Vagina (tissue), 2 donors: Measurements from ENCODE around the gene HGD. TPM values are rescaled to one million over a fixed set of nuclear protein-coding genes. Genes with fewer than 3 reads are reported as not detected.
"Not testable (repeated sequence)": the region's sequence is repeated elsewhere in the genome, so short reads cannot be mapped to it uniquely, and the experiment has no call there.

Source experiments
- DNase-seq, 2 donors: peaks; one replicate each; pipeline ENCODE4 v3.0.0-alpha.2; 2017; ENCODE audit errors: extremely low spot score in 2 of 2
- H3K27ac ChIP-seq: fragments of 200-600 bp; sonication (generic); one replicate; pipeline ENCODE4 v1.5.1; 2019
- H3K27me3 ChIP-seq: fragments of 200-600 bp; sonication (generic); one replicate; pipeline ENCODE4 v1.5.1; 2019
- H3K36me3 ChIP-seq, 2 donors: fragments of 200-600 bp; sonication (generic); one replicate each; pipeline ENCODE4 v1.5.1; 2017 to 2019
- H3K4me1 ChIP-seq: fragments of 200-600 bp; sonication (generic); one replicate; pipeline ENCODE4 v1.5.1; 2019
- H3K4me3 ChIP-seq, 2 donors: fragments of 200-600 bp; sonication (generic); 1 replicate in 1 of 2; 2 replicates in 1 of 2; pipeline ENCODE4 v1.5.1; 2016 to 2019
- H3K9me3 ChIP-seq: fragments of 200-600 bp; sonication (generic); one replicate; pipeline ENCODE4 v1.5.1; 2019
- CTCF ChIP-seq, 3 experiments: fragments of 450-650 bp in 2 of 3; fragments of 200-600 bp in 1 of 3; sonication (generic) in 1 of 3; IDR thresholded peaks; one replicate each; pipeline ENCODE4 v1.5.1; 2017 to 2019; ENCODE audit warnings: antibody characterized with exemption in 3 of 3, mild to moderate bottlenecking in 2 of 3, moderate library complexity in 2 of 3
- POLR2A ChIP-seq, 2 donors: fragments of 450-650 bp; IDR thresholded peaks; one replicate each; pipeline ENCODE4 v1.6.1; 2017; ENCODE audit warnings: antibody characterized with exemption in 2 of 2, mild to moderate bottlenecking in 2 of 2, moderate library complexity in 2 of 2
- POLR2AphosphoS5 ChIP-seq, 2 donors: sonication (generic); formaldehyde crosslinking; IDR thresholded peaks; one replicate each; pipeline ENCODE4 v1.9.0; 2017; ENCODE audit warnings: antibody characterized with exemption in 2 of 2, mild to moderate bottlenecking in 2 of 2, low read depth in 1 of 2; ENCODE audit not compliant: insufficient read depth in 1 of 2
- intact Hi-C: fragments of 100-400 bp; cut with DNase I; formaldehyde crosslinking; loops from one replicate; pipeline ENCODE4 v1.15.1; 2023
- total RNA-seq: library from RNA; depleted of rRNA; stranded (reverse); fragments of >200 nt; gene quantifications from one replicate; pipeline ENCODE4 v1.2.3, GENCODE V29; 2016

HGD gene
- total RNA-seq, 1 donor from 2014 or later = not detected

- TF ChIP-seq POLR2A (IDR thresholded peaks at IDR 0.05) (no peak), CTCF (IDR thresholded peaks at IDR 0.05) (no peak)
- no peaks in the 10 kb centered on the region for H3K27me3 ChIP-seq
- intact Hi-C loops = no loop called here
- H3K4me1 ChIP-seq = no peaks in the 10 kb centered on the region
- no peaks in the 10 kb centered on the region for H3K9me3 ChIP-seq
- no peak overlapping the region for H3K4me3 ChIP-seq
- DNase-seq = no peak
- no peaks in the 10 kb centered on the region for H3K36me3 ChIP-seq
- H3K27ac ChIP-seq = no peak overlapping the region
Observed at GRCh38 chr3:120640231-120640630, 41.8 kb downstream of the HGD start.

GRCh38 chr3:120638820-120639219 lies 43.2 kb downstream of the HGD start:
- DNase-seq, intact Hi-C loops, H3K4me3 ChIP-seq, H3K4me1 ChIP-seq, H3K9me3 ChIP-seq, H3K27me3 ChIP-seq, H3K27ac ChIP-seq, H3K36me3 ChIP-seq: not testable (repeated sequence)

- no peaks in the 10 kb centered on the region for H3K9me3 ChIP-seq
- H3K27me3 ChIP-seq = no peaks in the 10 kb centered on the region
- DNase-seq = no peak
- no peaks in the 10 kb centered on the region for H3K36me3 ChIP-seq
- no peaks in the 10 kb centered on the region for H3K4me1 ChIP-seq
- intact Hi-C loops = no loop called here
- no peak overlapping the region for H3K27ac ChIP-seq
- TF ChIP-seq POLR2AphosphoS5 (IDR thresholded peaks at IDR 0.05; ENCODE audit: insufficient read depth in 1 of 2, low read depth in 1 of 2) = no peak
- H3K4me3 ChIP-seq = no peak overlapping the region
Observed at GRCh38 chr3:120637851-120638559, 44.0 kb downstream of the HGD start.

DNA sequence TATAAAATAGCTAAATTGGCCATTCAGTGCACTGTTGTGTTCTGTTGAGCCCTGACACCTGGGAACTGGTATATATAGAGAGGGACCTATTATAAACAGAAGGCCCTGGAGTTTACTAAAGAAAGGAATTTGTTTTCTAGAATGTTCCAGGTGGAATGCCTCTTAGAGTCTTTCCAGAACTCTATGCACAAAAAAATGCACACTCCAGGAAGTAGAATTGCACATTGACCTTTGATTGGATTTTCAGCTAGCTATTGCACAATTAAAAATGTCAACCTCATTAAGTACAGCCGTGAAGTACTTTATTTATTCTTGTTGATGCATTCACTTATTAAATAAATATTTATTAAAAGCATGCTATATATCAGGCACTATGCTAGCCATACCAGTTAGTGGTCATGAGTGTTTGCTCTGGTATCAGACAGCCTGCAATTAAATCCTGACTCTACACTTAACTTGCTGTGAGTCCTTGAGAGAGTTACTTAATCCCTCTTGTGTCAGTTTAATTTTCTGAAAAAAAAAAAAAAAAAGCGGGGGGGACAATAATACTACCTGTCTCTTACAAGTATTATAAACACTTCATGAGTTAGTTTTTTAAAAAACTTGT lies 45.1 kb downstream of the HGD start:
- no peaks in the 10 kb centered on the region for H3K9me3 ChIP-seq
- H3K27me3 ChIP-seq = no peaks in the 10 kb centered on the region
- H3K4me1 ChIP-seq = no peaks in the 10 kb centered on the region
- no peaks in the 10 kb centered on the region for H3K36me3 ChIP-seq
- H3K27ac ChIP-seq = no peak overlapping the region
- DNase-seq = no peak
- TF ChIP-seq CTCF (IDR thresholded peaks at IDR 0.05) = no peak
- TF ChIP-seq POLR2A (IDR thresholded peaks at IDR 0.05) = no peak
- no peak for TF ChIP-seq POLR2AphosphoS5 (IDR thresholded peaks at IDR 0.05; ENCODE audit: insufficient read depth in 1 of 2, low read depth in 1 of 2)
- no peak overlapping the region for H3K4me3 ChIP-seq
- intact Hi-C loops = no loop called here

- Histone ChIP-seq H3K9me3 (no peaks in the 10 kb centered on the region), H3K4me3 (no peak overlapping the region), H3K27ac (no peak overlapping the region), H3K36me3 (no peaks in the 10 kb centered on the region), H3K4me1 (no peaks in the 10 kb centered on the region), H3K27me3 (no peaks in the 10 kb centered on the region)
- DNase-seq = no peak
- no peak for TF ChIP-seq POLR2A (IDR thresholded peaks at IDR 0.05)
- no peak for TF ChIP-seq CTCF (IDR thresholded peaks at IDR 0.05)
- no peak for TF ChIP-seq POLR2AphosphoS5 (IDR thresholded peaks at IDR 0.05; ENCODE audit: insufficient read depth in 1 of 2, low read depth in 1 of 2)
- intact Hi-C loops = no loop called here
Observed at GRCh38 chr3:120634539-120634938, 47.5 kb downstream of the HGD start.

DNA sequence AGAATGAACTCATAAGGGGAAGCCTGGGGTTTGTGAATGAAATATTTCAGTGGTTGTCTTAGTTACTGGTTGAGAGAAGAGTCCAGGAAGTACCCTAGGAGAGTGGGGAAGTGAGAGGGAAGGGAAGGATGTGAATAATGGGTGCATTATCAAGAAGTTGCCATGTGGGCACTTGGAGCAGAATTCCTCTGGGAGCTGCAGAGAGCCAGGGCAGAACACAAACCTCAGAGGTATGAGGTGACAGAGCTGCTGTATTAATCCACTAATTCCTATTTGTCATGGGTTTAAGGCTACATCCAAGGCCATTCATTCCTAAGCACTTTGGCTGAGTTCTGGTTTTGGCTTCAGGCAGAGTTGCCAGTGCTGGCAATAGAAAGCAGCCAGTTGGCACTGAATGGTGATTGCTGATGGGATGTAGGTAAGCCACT lies 56.9 kb downstream of the HGD start:
- Histone ChIP-seq H3K27ac (no peak overlapping the region), H3K36me3 (no peaks in the 10 kb centered on the region), H3K4me1 (no peaks in the 10 kb centered on the region), H3K4me3 (no peak overlapping the region), H3K9me3 (peaks cover 4% of the 10 kb centered on the region), H3K27me3 (no peaks in the 10 kb centered on the region)
- DNase-seq = no peak
- TF ChIP-seq CTCF (IDR thresholded peaks at IDR 0.05) (no peak), POLR2AphosphoS5 (IDR thresholded peaks at IDR 0.05; ENCODE audit: insufficient read depth in 1 of 2, low read depth in 1 of 2) (no peak), POLR2A (IDR thresholded peaks at IDR 0.05) (no peak)
- intact Hi-C loops = no loop called here
